Stomach (tissue), 9 donors: ENCODE data around the gene CISD3. TPM values are rescaled to one million over a fixed set of nuclear protein-coding genes. Genes with fewer than 3 reads are reported as not detected.

Experiments
- DNase-seq, 2 donors: peaks; one replicate each; pipeline versions ENCODE4 v3.0.0 to v3.0.0-alpha.2; 2013 to 2019
- H3K27ac ChIP-seq, 5 donors: fragments of 200-600 bp in 4 of 5; sonication (generic) in 4 of 5; one replicate each; pipeline ENCODE4 v1.5.1; 2013 to 2019; ENCODE audit warnings: mild to moderate bottlenecking in 1 of 5, moderate library complexity in 1 of 5
- H3K27me3 ChIP-seq, 3 donors: fragments of 200-600 bp; sonication (generic); one replicate each; pipeline ENCODE4 v1.5.1; 2017 to 2019; ENCODE audit warnings: mixed run types in 1 of 3
- H3K36me3 ChIP-seq, 4 donors: fragments of 200-600 bp; sonication (generic); 1 replicate in 3 of 4; 2 replicates in 1 of 4; pipeline ENCODE4 v1.5.1; 2016 to 2019
- H3K4me1 ChIP-seq, 4 donors: fragments of 200-600 bp; sonication (generic); one replicate each; pipeline ENCODE4 v1.5.1; 2016 to 2019
- H3K4me3 ChIP-seq, 4 donors: fragments of 200-600 bp; sonication (generic) in 3 of 4; one replicate each; pipeline ENCODE4 v1.5.1; 2016 to 2019; ENCODE audit warnings: mild to moderate bottlenecking in 1 of 4
- H3K9me3 ChIP-seq, 4 donors: fragments of 200-600 bp; sonication (generic); one replicate each; pipeline ENCODE4 v1.5.1; 2016 to 2019
- CTCF ChIP-seq, 7 experiments: fragments of 450-650 bp in 4 of 7; fragments of 200-600 bp in 3 of 7; sonication (generic) in 3 of 7; IDR thresholded peaks; one replicate each; pipeline ENCODE4 v1.5.1; 2016 to 2019; ENCODE audit warnings: antibody characterized with exemption in 7 of 7, control low read depth in 2 of 7, mild to moderate bottlenecking in 1 of 7
- EP300 ChIP-seq: sonication (generic); formaldehyde crosslinking; IDR thresholded peaks from one replicate; pipeline ENCODE4 v1.6.1; 2017; ENCODE audit warnings: antibody characterized with exemption
- POLR2A ChIP-seq, 4 donors: fragments of 450-650 bp; IDR thresholded peaks; one replicate each; pipeline ENCODE4 v1.6.1; 2016; ENCODE audit warnings: antibody characterized with exemption in 4 of 4, control low read depth in 2 of 4, mild to moderate bottlenecking in 1 of 4, moderate library complexity in 1 of 4
- POLR2AphosphoS5 ChIP-seq, 3 donors: sonication (generic); formaldehyde crosslinking; IDR thresholded peaks; one replicate each; pipeline ENCODE4 v1.6.1; 2016; ENCODE audit warnings: antibody characterized with exemption in 3 of 3
- WGBS, 5 donors: extraction: QIAGEN DNeasy Blood & Tissue Kit in 3 of 5; methylation state at CpG; one replicate each; pipeline versions ENCODE4 v1.1.5 to v1.1.7; 2013 to 2018; 5-methylcytosine and 5-hydroxymethylcytosine counted together
- intact Hi-C: fragments of 100-400 bp; cut with DNase I; formaldehyde crosslinking; loops from one replicate; pipeline ENCODE4 v1.15.1; 2023; ENCODE audit warnings: low total_unique reads
- polyA plus RNA-seq, 3 donors: library from polyadenylated mRNA; stranded (reverse); fragments of 200-250 nt; gene quantifications; one replicate each; pipeline ENCODE4 v1.2.3, GENCODE V29; 2013
- total RNA-seq, 5 donors: library from RNA; depleted of rRNA; stranded (reverse); fragments of >200 nt; gene quantifications; one replicate each; pipeline versions ENCODE4 v1.1.0 to v1.2.3, GENCODE V29; 2014 to 2016
- donor health status: healthy with polysubstance abuse.
- donor health status: Bipolar disorder and iron deficiency.
- donor health status: healthy.

The CISD3 gene
- total and polyA plus RNA-seq, 8 donors: 4.0 to 79.9 (median 33.7) TPM

GRCh38 chr17:38748149-38748891, 18.2 kb downstream of the CISD3 start, which contains the start of gene PCGF2:
Gene PCGF2, minus strand, starts transcription at chr17:38748336. Its CDS starts 7,934 bp downstream, at chr17:38740402.
- WGBS, 5 donors: 1 to 2% (median 1%) methylated on average over 28 to 47 of the region's 47 CpGs
- H3K4me3 ChIP-seq: peak within 1 kb of the TSS; percentile 83 to 88 (median 84)
- no peaks in the 10 kb centered on the region for H3K9me3 ChIP-seq
- no peaks in the 10 kb centered on the region for H3K36me3 ChIP-seq
- DNase-seq: peak; percentile 85 to 97
- TF ChIP-seq POLR2AphosphoS5 (IDR thresholded peaks at IDR 0.05): peak in 2 of 3 donors; percentile 24 to 72
- TF ChIP-seq EP300: no peak
- TF ChIP-seq CTCF (IDR thresholded peaks at IDR 0.05): no peak
- TF ChIP-seq POLR2A (IDR thresholded peaks at IDR 0.05): no peak
- H3K4me1 ChIP-seq: peaks cover 61 to 91% (median 81%) of the 10 kb centered on the region in 4 donors
- intact Hi-C loops: no loop called here
- peaks cover 0 to 45% (median 15%) of the 10 kb centered on the region in 3 donors for H3K27me3 ChIP-seq
- H3K27ac ChIP-seq: peak within 1 kb of the TSS; percentile 89 to 94 (median 93)

GRCh38 chr17:38748892-38749222, 18.7 kb downstream of the CISD3 start:
- Histone ChIP-seq H3K9me3 (no peaks in the 10 kb centered on the region), H3K4me3 (peak overlapping the region; percentile 83 to 88 (median 84)), H3K27ac (peak overlapping the region; percentile 89 to 94 (median 93)), H3K27me3 (peaks cover 0 to 45% (median 15%) of the 10 kb centered on the region in 3 donors), H3K4me1 (peaks cover 63 to 91% (median 81%) of the 10 kb centered on the region in 4 donors), H3K36me3 (peaks cover 0 to 1% (median 0%) of the 10 kb centered on the region in 4 donors)
- TF ChIP-seq CTCF (IDR thresholded peaks at IDR 0.05): no peak
- TF ChIP-seq POLR2AphosphoS5 (IDR thresholded peaks at IDR 0.05): no peak
- no peak for TF ChIP-seq POLR2A (IDR thresholded peaks at IDR 0.05)
- TF ChIP-seq EP300: no peak
- intact Hi-C loops: no loop called here
- DNase-seq: no peak
- 0 to 3% (median 1%) methylated on average over 6 to 32 of the region's 32 CpGs for WGBS, 5 donors

- WGBS, 5 donors: 0 to 1% (median 0%) methylated on average over 34 to 79 of the region's 79 CpGs
- Histone ChIP-seq H3K4me3 (peak overlapping the region; percentile 83 to 88 (median 84)), H3K9me3 (no peaks in the 10 kb centered on the region), H3K27me3 (peaks cover 0 to 45% (median 15%) of the 10 kb centered on the region in 3 donors), H3K27ac (peak overlapping the region; percentile 89 to 94 (median 93)), H3K4me1 (peaks cover 65 to 91% (median 81%) of the 10 kb centered on the region in 4 donors), H3K36me3 (peaks cover 2 to 7% (median 3%) of the 10 kb centered on the region in 4 donors)
- intact Hi-C loops: no loop called here
- TF ChIP-seq POLR2A (IDR thresholded peaks at IDR 0.05) (no peak), POLR2AphosphoS5 (IDR thresholded peaks at IDR 0.05) (peak in 2 of 3 donors; percentile 66 to 84)
- DNase-seq: peak; percentile 81 to 91
Observed at GRCh38 chr17:38749223-38750043, 19.3 kb downstream of the CISD3 start.

GRCh38 chr17:38750044-38750311, 19.8 kb downstream of the CISD3 start:
- no peaks in the 10 kb centered on the region for H3K9me3 ChIP-seq
- peak overlapping the region; percentile 83 to 88 (median 84) for H3K4me3 ChIP-seq
- TF ChIP-seq CTCF (IDR thresholded peaks at IDR 0.05): no peak
- no peak for TF ChIP-seq POLR2AphosphoS5 (IDR thresholded peaks at IDR 0.05)
- no peak for TF ChIP-seq EP300
- TF ChIP-seq POLR2A (IDR thresholded peaks at IDR 0.05): no peak
- peak overlapping the region; percentile 89 to 94 (median 93) for H3K27ac ChIP-seq
- intact Hi-C loops: no loop called here
- WGBS, 5 donors: 5 to 6% (median 5%) methylated on average over 12 of the region's 12 CpGs
- H3K36me3 ChIP-seq: peaks cover 5 to 12% (median 8%) of the 10 kb centered on the region in 4 donors
- peaks cover 0 to 45% (median 15%) of the 10 kb centered on the region in 3 donors for H3K27me3 ChIP-seq
- peaks cover 65 to 89% (median 83%) of the 10 kb centered on the region in 4 donors for H3K4me1 ChIP-seq
- DNase-seq: no peak
